ENCODE data around the gene TRAM2.

TRAM2 gene, protein sequence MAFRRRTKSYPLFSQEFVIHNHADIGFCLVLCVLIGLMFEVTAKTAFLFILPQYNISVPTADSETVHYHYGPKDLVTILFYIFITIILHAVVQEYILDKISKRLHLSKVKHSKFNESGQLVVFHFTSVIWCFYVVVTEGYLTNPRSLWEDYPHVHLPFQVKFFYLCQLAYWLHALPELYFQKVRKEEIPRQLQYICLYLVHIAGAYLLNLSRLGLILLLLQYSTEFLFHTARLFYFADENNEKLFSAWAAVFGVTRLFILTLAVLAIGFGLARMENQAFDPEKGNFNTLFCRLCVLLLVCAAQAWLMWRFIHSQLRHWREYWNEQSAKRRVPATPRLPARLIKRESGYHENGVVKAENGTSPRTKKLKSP
- total RNA-seq: 20.1 to 20.6 reads per million in 2 donors

DNA sequence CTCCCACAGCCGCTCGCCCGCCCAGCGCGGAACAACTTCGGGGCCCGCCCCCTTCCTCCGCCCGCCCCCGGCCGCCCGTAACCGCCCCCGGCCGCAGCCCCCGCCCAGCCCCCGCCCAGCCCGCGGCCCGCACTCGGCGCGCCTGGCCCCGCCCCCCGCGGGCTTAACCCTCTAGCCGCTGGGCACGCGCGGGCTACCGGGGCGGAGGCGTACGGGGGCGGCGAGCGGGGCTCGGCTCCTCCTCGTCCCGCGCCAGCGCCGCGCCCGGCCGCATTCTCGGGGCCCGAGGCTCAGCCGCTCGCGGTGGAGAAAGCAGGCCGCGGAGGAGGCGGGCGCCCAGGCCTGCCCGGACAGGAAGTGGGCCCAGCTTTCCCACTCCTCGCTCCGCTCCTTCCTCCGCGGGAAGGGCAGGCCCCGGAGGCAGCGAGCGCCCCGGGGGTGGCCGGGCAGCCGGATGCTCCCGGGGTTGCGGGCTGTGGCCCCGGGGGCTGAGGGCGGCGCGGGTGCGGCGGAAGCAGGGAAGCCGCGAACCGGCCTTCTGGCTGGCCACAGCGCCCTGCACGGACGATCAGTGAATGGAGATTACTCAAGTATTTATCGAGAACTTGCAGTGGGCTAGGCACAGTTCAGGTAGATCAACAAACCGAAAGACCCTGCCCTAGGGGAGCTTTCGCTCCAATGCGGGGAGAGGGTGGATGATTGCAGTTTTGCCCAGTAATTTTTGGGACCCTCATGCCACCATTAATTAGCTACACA is at the start of gene TRAM2:
Gene TRAM2, minus strand, starts transcription at position 39 of the 756 bp plus-strand sequence. CDS start 145 bp downstream, outside the sequence.
- peak; percentile 55 to 84 (median 76) for DNase-seq

DNA sequence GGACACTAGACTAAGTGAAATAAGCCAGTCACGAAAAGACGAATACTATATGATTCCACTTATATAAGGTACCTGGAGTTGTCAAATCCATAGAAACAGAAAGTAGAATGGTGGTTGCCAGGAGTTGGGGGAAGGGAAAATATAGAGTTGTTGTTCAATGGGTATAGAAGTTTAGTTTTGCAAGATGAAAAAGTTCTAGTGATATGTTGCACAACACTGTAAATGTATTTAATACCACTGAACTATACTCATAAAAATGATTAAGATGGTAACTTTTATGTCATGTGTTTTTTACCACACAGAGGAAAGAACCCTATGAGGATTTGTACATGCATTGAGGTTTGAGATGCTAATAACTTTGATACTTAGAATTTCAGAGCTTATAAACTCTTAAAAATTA is 46.0 kb upstream of the TRAM2 start:
- no peak for DNase-seq

DNA sequence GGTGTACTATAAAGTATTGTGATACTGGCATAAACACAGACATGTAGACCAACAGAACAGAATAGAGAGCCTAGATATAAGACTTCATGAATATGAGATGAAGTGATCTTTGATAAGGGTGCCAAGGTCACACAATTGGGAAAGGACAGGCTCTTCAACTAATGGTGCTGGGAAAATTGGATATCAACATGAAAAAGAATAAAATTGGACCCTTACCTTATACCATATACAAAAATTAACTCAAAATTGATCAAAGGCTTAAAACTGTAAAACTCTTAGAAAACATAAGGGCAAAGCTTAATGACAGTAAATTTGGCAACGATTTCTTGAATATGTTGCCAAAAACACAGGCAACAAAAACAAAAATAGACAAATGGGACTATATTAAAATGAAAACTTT is 44.8 kb upstream of the TRAM2 start:
- DNase-seq: no peak

DNA sequence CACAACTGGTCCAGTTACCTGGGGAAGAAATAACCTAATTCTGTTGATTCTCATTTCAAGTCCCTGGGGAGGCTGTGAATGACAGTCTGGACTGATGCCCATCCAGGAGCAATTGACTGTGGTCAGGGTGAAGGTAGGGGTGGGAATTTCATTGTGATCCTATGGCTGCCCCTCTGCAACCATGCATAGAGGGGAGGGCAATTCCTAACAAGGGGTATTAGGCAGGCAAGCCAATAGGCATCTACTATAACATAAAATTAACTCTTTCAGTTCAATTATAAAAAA is 44.0 kb upstream of the TRAM2 start:
- DNase-seq: no peak

DNA sequence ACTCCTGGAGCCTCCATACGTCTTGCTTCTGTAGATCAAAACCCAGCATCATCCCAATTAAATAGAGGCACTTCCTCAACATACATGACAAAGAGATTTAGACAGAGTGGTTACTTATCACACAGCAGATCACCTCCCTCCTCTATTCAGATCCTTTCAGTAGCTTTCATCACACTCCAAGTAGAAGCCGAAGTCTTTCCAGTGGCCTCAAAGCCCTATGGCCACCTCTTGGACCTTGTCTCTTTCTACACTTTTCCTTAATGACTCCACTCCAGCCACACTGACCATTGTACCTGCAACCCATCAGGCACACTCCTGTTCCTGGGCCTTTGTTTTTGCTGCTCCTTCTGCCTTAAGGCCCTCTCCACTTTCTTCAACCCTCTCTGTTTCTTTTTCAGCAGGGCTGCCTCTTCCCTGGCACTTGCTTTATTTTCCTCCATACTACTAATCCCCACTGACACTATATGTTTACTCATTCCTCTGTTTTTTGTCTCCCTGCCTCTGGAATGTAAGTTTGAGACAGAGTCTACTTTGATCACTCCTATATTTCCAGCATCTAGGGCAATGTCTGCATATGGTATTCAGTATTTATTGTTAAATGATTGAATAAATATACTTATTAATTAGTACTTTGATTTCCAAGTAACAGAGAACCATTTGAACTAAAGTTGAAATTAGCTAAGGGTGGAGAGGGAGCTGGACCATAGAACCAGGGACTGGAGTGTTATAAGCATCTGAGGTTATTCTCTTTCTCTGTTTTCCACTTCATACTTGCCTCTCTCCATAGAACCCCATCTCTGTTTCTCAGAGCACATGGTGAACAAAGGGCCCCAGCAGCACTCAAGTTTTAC is 43.4 kb upstream of the TRAM2 start:
- DNase-seq: no peak

DNA sequence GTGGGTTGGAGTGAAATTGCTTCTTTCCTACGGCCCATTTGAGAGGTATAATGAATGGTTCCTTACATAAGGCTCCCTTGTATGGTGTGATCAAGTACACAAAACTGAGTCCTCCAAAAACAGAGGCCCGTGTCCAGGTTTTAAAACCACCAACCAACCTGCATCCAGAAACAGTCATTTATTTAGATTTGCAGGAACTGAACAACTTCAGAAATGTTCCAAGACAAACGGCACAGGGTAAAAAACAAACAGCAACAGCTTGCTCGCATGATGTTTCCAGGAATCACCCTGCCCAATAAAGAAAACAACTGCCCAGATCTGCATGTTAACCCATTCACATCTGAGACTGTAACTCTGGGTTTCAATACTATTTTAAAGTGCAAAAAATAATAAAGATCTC is 40.2 kb upstream of the TRAM2 start:
- no peak for DNase-seq

DNA sequence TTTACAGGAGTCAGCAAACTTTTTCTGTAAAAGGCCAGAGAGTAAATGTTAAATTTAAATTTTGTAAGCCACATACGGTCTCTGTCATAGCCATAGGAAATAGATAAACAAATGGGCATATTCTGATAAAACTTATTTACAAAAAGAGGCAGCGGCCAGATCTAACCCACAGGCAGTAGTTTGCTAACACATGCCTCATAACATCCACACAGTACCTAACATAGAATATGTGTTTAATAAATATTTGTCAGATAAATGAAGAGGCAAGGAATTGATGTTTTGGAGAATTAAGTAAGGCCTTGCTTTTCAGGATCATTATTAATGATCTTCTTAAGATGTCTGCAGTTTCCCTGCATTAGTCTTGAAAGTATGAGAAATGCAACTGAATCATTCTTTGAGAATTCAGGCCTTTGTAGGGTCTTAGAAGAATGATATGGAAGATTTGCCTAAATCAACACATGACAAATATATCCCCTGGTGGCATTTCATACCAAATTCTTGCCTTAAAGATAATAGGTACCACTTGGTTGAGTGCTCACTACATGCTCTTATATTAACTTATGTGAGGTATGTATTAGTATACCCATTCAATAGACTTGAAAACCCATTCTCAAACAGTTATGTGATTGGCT is 39.3 kb upstream of the TRAM2 start:
- DNase-seq: no peak

DNA sequence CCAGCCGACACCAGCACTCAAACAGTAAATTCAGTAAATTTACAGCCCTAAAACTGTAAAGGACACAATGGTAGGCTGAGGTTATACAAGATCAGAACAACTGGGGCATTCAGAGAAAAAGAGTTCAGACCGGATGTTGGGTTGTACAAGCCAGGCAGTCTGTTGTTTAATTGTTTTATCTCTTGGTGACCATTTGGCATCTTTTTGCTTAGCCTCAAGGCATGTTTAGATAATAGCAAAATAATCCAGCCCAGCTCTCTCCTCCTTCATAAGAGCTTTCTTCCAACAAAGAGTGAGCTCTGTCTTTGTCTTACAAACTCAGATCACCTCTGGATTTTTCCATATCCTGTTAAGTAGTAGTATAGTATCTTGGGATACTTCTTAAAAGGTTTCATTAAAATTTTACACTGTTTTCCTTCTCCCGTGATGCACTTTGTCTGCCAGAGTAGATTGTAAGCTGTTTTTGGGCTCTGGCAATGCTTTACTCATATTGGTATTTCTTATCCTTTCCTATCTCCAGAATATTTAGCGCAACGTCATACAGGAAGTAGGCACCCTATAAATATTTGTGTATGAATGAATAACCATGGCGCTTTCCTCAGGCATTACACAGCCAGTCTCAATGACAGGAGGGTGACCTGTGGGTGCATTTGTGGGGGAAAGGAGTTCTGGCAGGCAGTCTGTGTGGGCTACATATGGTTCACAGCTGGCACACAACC is 35.6 kb upstream of the TRAM2 start:
- DNase-seq: no peak

DNA sequence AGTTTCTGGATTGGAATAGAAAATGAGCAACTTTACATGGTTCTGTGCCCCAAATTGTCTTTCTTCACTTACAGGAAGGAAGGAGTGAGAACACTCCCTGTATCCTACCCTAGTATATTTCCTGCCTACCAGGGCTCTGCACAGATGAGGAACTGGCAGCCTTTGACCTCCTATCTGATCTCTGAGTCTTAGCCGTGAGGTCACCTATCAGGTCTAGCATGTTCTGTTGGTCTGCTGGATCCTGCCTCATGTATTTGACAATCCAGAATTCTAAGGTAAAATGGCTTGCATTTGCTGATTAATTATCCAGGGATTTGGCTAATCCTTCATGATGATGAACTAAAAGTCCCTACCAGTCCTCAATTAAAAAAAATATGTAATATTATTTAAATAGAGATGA is 35.0 kb upstream of the TRAM2 start:
- DNase-seq: no peak

DNA sequence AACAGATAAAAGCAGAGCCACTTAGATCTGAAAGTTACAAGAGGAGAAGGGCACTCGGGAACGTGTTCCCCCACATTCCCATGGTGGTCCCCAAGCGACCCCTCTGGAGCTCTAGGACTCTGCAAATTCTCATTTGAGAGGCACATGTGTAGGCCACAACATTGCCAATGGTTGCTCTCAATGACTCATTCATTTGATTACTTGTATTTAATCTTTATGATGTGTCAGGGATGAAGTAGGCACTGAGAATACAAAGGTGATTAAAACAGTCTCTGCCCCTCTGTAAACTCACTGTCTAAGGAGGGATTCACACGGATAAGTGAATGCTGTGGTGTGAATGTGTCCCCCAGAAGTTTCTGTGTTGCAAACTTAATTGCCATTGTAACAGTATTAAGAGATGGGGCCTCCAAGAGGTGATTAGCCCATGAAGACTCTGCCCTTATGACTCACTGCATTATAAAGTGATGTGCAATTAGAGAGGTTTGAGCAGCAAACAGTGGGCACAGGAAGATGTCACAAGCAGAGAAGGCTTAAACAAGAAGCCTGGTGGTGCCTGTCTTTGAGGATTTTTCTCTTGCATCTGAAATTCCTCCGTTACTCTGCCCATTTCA is 34.0 kb upstream of the TRAM2 start:
- DNase-seq: no peak

DNA sequence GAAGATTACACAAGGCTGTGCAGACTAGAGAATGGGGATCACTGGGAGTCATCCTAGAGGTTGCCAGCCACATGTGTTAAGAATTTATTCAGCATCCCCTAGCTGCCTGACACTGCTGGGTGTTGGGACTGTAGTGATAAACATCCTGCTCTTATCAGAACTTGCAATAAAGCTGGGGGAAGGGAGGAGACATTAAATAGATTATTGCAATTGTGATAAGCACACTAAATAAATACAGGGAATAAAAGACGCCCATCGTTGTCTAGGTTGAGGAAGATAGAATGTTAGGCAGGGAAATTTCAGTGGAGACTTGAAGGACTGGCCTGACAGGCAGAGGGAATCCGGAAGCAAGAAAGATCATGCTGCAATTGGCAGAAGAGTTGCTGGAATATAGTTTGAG is 33.2 kb upstream of the TRAM2 start:
- DNase-seq: no peak

DNA sequence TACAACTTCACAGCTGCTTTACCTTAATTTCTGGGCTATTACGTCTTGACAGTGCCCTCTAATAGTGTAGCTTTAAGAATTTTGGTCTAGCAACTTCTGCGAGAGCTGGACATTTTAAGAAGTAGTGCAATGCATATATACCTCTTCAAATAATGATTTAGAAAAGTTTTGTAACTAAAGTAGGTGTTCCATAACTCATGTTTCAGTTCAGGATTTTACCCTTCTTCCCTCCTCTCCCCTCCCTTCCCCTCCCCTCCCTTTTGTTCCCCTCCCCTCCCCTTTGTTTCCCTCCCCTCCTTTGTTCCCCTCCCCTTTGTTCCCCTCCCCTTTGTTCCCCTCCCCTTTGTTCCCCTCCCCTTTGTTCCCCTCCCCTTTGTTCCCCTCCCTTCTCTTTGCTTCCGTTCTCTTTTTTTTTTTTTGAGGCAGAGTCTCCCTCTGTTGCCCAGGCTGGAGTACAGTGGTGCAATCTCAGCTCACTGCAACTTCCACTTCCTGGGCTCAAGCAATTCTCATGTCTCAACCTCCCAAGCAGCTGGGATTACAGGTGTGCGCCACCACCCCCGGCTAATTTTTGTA is 28.8 kb upstream of the TRAM2 start:
- no peak for DNase-seq

DNA sequence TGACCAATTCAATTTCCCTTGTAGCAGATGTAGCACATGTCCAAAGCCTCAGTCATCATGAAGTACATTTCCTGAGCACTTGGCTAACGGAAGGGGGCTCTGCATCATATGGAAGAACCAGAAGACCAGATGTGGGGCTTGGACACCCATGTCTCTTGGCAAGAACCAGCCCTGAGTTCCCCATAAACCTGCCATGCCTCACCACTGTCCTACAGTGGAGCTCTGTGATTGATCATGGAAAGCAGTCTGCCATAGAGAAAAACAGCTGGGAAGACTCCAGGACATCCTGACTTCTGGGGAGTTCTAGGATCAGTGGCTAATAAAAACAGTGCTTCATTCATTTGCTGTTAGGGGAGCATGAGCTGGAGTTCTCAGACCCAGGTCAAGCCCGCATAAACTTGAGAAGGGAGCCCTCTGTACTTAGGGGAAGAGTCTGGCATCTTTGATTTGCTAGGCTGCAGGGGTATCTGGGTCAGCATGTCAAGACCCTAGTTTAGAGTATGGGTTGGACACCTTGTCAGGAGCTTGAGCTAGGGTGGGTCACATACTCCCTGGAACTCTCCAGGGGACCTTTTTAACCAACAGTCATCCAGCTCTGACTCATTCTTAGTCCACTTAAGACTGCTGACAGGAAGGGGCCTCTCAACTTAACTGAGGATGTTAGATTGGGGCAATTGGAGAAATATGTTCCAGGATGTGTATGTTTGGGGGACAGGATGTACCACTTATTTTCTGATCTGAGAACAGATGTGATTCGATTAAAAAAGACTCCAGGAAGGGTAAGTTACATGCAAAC is 26.3 kb upstream of the TRAM2 start:
- peak in 1 of 5 experiments; percentile 34 for DNase-seq

DNA sequence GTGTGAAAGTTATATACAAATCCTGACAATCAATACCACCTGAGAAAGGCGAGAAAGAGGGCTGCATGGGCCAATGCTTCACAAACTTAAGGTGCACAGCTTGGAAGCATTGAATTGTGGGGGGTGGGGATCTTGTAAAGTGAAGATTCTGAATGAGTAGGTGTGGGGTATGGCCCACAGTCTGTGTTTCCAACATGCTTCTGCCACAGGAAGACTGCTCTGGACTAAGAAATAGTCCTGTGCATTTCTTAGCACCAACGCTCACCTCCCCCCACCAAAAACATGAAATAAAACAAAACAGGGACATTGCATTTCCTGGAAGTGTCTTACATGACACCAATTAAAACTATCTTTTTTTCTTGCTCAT is 21.9 kb upstream of the TRAM2 start:
- DNase-seq: no peak

DNA sequence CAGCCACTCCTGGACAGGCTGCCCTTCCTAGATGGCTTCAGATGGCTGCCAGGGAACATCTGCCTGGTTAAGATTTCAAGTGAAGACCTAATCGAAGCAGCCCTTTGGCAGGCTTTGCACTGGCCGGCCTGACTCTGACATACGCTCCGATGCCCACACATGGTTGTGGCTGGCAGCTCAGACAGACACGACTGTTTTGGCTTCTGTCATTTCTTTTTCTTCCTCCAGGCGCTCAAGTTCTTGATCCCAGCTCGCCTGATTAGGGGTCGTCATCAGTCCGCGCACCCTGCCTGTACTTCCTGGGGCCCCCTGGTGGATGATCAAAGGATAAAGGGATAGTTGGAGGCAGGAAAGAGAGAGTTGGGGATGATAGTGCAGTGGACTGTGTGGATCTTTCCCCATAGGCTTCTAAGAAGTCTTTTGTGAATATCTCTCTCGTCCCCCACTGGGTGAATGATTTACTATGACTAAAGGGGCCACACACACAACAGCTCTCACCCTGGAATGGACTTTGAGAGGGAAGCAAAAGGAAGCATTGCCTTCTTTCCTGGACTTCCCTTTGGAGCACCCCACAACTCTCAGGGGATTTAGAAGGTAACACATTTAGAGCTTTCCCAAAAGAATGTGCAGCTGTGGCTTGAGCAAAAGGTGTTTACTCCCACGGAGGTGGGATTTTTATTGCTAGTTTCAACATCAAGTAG is 21.4 kb upstream of the TRAM2 start:
- DNase-seq: peak in 1 of 5 experiments; percentile 45

DNA sequence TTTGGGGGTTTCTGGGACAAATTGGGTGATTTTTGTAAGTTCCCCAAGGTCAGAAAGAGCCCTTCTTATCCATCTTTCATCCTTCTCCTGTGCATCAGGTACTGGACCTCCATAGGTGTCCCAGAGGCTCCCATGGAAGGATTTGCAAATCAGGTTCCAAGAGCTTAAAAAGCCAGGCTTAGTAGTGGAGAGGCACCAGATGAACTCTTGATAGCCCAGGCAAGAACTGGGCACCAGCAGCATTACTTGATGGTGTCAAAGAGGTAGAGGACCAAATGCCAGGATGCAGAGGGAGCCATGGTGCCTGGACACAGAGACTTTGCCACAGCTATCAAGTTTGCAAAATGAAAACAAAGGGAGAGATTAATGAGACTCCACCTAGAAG is 20.9 kb upstream of the TRAM2 start:
- DNase-seq: no peak

DNA sequence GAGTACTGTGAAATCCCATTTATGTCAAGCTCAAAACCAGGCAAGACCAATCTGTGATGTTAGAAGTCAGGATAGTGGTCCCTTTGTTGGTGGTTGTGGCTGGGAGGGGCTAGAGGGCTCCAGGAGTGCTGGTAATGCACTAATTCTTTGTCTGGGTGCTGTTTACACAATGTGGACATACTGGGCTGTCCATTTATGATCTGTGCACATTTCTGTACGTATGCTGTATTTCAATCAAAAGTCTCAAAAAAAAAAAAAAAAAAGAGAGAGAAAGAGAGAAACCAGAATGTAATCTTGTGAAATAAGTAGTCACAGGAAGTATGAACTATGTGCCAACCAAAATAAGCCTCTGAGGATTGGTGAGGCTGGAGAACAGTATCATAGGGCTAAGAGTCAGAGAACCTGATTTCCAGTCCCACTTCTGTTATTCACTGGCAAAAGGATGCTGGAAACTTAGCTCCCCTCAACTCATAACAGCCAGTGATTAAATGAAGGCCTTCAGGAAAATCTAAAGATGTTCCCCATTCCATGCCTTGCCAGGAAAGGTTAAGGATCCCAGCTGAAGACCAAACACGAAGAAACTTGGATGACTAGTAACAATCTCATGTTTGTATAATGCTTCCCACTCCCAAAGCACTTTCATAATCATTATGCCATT is 19.6 kb upstream of the TRAM2 start:
- no peak for DNase-seq

DNA sequence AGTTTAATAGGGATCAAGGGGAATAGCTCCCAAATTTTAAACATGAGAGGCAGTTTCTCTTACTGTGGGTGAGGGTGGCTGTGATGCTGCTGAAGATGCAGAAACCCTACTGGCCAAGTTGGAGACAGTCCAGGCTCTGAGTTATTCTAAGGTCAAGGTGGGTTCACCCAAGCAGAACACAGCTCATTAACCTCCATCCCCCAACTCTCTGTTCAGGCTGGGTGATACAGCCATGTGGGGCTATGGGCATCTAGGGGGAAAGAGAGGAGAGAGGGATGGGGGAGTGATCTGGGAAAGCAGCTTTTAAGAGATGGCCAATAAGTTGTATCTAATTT is 18.9 kb upstream of the TRAM2 start:
- no peak for DNase-seq

DNA sequence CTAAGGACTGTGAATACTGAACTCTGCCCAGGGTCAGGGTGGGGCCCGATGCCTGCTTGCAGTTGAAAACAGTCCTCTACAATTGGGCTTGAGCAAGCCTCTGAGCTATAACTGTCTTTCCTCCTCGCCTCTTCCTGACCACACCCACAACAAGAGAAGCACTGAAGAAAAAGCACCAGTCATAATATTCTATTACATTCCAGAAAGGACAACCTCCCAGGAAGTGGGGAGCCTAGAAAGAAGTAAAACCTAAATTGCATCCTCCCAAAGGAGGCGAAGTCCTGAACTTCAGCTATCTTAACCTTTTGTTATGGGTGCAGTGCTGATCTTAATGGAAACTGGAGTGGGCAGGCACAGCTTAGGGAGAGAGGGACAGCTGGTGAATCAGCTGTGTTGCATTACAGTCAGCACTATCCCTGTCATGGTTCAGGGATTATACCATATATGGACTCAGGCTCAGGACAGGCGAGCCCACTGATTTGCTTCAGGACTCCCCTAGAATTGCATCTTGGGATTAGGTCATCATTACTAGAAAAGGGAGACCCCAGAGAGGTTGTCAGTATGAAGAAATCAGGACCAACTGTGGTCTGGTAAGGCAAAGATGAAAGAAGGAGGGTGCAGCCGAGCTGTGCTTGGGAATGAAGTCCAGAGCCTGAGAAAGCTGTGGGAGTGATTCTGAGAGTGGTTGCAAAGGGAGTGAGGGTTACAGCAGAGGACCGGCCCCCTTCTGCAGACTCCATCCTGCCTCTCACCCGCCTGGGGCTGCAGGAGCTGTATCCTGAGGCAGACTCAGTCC is 18.3 kb upstream of the TRAM2 start:
- DNase-seq: peak in 1 of 5 experiments; percentile 38
